Measurements from ENCODE around the gene GTF2E1. TPM values are rescaled to one million over a fixed set of nuclear protein-coding genes. Genes with fewer than 3 reads are reported as not detected.

GTF2E1 gene
- total RNA-seq, 4 donors from 2014 or later = 7.0 to 16.9 (median 11.2) TPM

DNA sequence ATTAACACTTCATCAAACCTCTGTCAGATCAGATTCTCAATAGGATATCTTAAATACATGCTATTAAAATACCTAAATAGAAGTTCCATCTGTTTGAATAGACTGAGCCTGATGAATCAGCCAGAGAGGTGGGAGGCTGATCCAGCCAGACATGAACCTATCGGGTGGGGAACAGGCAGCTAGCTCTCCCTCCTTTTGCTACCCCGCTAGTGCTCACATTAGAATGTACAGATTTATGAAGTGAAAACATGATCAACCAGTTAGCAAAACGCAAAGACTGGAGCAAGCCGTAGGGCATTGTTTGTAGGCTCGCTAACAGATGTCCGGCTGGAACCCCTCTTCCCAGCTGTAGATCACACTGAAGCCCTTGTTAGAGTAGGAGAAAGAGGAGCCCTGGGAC is 54.4 kb downstream of the GTF2E1 start:
- DNase-seq (ENCODE audit: low spot score) (no peak), ATAC-seq (ENCODE audit: low FRiP score) (no peak)
- TF ChIP-seq, protein P1, sequence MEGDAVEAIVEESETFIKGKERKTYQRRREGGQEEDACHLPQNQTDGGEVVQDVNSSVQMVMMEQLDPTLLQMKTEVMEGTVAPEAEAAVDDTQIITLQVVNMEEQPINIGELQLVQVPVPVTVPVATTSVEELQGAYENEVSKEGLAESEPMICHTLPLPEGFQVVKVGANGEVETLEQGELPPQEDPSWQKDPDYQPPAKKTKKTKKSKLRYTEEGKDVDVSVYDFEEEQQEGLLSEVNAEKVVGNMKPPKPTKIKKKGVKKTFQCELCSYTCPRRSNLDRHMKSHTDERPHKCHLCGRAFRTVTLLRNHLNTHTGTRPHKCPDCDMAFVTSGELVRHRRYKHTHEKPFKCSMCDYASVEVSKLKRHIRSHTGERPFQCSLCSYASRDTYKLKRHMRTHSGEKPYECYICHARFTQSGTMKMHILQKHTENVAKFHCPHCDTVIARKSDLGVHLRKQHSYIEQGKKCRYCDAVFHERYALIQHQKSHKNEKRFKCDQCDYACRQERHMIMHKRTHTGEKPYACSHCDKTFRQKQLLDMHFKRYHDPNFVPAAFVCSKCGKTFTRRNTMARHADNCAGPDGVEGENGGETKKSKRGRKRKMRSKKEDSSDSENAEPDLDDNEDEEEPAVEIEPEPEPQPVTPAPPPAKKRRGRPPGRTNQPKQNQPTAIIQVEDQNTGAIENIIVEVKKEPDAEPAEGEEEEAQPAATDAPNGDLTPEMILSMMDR (IDR thresholded peaks at IDR 0.05) = no peak

DNA sequence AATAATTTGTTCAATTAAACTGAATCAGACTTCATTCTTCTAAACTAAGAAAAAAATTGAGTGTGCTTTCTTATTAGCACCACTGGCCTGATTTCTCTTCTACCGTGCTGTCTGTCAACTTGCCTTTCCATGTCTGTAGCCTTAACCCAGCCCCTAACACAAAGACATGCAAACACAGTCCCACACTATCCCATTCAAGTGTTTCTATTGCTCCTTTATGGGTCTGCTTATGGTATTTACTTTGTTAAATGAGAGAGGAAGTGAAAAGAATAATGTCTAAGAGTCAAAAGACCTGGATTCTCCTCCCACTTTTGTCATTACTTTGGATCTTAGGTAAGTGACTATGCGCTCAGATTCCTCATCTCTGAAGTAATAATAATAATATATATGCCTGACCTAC is 55.3 kb downstream of the GTF2E1 start:
- no peak for ATAC-seq (ENCODE audit: low FRiP score)
- TF ChIP-seq, protein P1 (IDR thresholded peaks at IDR 0.05) = no peak
- no peak for DNase-seq (ENCODE audit: low spot score)

- DNase-seq (ENCODE audit: low spot score) (no peak), ATAC-seq (ENCODE audit: low FRiP score) (no peak)
- TF ChIP-seq, protein P1 (IDR thresholded peaks at IDR 0.05) = no peak
These were observed 55.8 kb downstream of the GTF2E1 start for GRCh38 chr3:120798346-120798745.

GRCh38 chr3:120800625-120801024 is 58.1 kb downstream of the GTF2E1 start:
- TF ChIP-seq, protein P1 (IDR thresholded peaks at IDR 0.05) = no peak
- no peak for ATAC-seq (ENCODE audit: low FRiP score)
- no peak for DNase-seq (ENCODE audit: low spot score)

- TF ChIP-seq, protein P1 (IDR thresholded peaks at IDR 0.05) = no peak
- no peak for DNase-seq (ENCODE audit: low spot score)
These were observed 58.9 kb downstream of the GTF2E1 start for GRCh38 chr3:120801484-120801883.

DNA sequence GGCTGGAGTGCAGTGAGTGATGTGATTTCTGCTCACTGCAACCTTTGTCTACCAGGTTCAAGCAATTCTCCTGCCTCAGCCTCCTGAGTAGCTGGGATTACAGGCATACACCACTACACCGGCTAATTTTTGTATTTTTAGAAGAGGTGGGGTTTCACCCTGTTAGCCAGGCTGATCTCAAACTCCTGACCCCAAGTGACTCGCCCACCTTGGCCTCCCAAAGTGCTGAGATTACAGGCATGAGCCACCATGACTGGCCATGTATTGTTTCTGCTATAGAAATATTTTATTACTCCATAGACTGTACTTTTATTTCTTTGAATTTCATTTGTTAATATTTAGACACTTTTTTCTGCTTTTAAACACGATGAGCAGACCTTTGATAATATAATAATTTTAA is 60.4 kb downstream of the GTF2E1 start:
- TF ChIP-seq, protein P1 (IDR thresholded peaks at IDR 0.05) = no peak
- DNase-seq (ENCODE audit: low spot score) = no peak
- no peak for ATAC-seq (ENCODE audit: low FRiP score)

More at GRCh38 chr3:120801484-120801883, 58.9 kb downstream of the GTF2E1 start:
- no peak for ATAC-seq (ENCODE audit: low FRiP score)

DNA sequence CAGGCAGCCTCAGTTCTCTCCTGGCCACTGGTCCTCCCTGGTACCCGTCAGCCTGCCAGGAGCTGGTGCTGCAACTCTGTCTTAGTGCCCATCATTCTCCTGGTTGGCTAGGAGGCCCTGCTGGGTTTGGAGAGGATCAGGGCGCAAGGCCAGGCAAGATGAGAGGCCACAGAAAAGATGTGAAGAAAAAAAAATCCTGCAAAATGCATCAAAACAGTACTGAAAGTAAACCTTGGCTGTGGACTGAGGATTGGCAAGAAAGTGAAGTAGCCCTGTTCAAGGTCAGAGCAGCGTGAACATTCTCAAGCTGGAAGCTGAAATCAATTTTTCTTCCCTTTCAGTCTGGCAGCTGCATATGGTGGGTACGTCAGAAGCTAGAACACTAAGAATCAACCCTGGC is 74.2 kb downstream of the GTF2E1 start:
- no peak for ATAC-seq (ENCODE audit: low FRiP score)
- DNase-seq (ENCODE audit: low spot score) = no peak
- TF ChIP-seq, protein P1 (IDR thresholded peaks at IDR 0.05) = no peak

Data from omental fat pad (tissue), 4 donors.